CD4-positive, alpha-beta T cell (primary cell): ENCODE measurements around the gene MMP21. TPM values are rescaled to one million over a fixed set of nuclear protein-coding genes. Genes with fewer than 3 reads are reported as not detected.

Source experiments
- ATAC-seq: fragments of 200-7000 bp; cut with Tn5 transposase; one replicate; pipeline ENCODE4 v1.10.0; 2022; ENCODE audit warnings: mild to moderate bottlenecking; ENCODE audit not compliant: poor library complexity
- CTCF ChIA-PET: fragments of 350-600 bp; sonication (Branson Sonifier 250); formaldehyde crosslinking; loops from one replicate; lab custom pipeline; 2021; ENCODE audit warnings: antibody characterized with exemption, inconsistent platforms; lab: Charles Lee
- POLR2A ChIA-PET: fragments of 350-600 bp; sonication (Branson Sonifier 250); formaldehyde crosslinking; loops from one replicate; lab custom pipeline; 2021; ENCODE audit warnings: antibody characterized with exemption, inconsistent platforms; lab: Charles Lee
- DNase-seq, 14 experiments: peaks; one replicate each; pipeline ENCODE4 v3.0.0-alpha.2; 2013 to 2020; ENCODE audit warnings: mixed read lengths in 2 of 14
- H3K27ac ChIP-seq, 2 donors: one replicate each; pipeline versions ENCODE4 v1.5.1 to v1.7.0; 2013; ENCODE audit warnings: low read length in 2 of 2, low read depth in 1 of 2, mild to moderate bottlenecking in 1 of 2
- H3K27me3 ChIP-seq, 2 experiments: 1 replicate in 1 of 2; 2 replicates in 1 of 2; pipeline versions ENCODE4 v1.6.1 to v1.7.0; 2013; ENCODE audit warnings: low read length in 2 of 2, control low read depth in 1 of 2, mild to moderate bottlenecking in 1 of 2, moderate library complexity in 1 of 2; ENCODE audit not compliant: insufficient read depth in 2 of 2, control insufficient read depth in 1 of 2
- H3K36me3 ChIP-seq: one replicate; pipeline ENCODE4 v1.6.1; 2013; ENCODE audit warnings: low read length, control low read depth; ENCODE audit not compliant: insufficient read depth
- H3K4me1 ChIP-seq: one replicate; pipeline ENCODE4 v1.6.1; 2013; ENCODE audit warnings: low read length, control low read depth; ENCODE audit not compliant: insufficient read depth
- H3K4me3 ChIP-seq: one replicate; pipeline ENCODE4 v1.5.1; 2013; ENCODE audit warnings: mild to moderate bottlenecking, low read length, moderate library complexity
- H3K9me3 ChIP-seq, 2 experiments: 1 replicate in 1 of 2; 2 replicates in 1 of 2; pipeline versions ENCODE4 v1.6.1 to v1.7.0; 2013; ENCODE audit warnings: low read length in 2 of 2, mild to moderate bottlenecking in 2 of 2, control low read depth in 1 of 2, moderate library complexity in 1 of 2; ENCODE audit not compliant: control insufficient read depth in 1 of 2, insufficient read depth in 1 of 2
- H3K27ac Mint-ChIP-seq: one replicate; pipeline ENCODE4 v1.8.0; 2020; ENCODE audit warnings: mixed read lengths
- H3K27me3 Mint-ChIP-seq: one replicate; pipeline ENCODE4 v1.8.0; 2021; ENCODE audit warnings: mixed read lengths
- H3K36me3 Mint-ChIP-seq: one replicate; pipeline ENCODE4 v1.8.0; 2021; ENCODE audit warnings: low read depth, mixed read lengths
- H3K4me1 Mint-ChIP-seq: one replicate; pipeline ENCODE4 v1.8.0; 2021; ENCODE audit warnings: low read depth, mixed read lengths
- H3K4me3 Mint-ChIP-seq: one replicate; pipeline ENCODE4 v1.8.0; 2020; ENCODE audit warnings: mild to moderate bottlenecking, mixed read lengths
- H3K9me3 Mint-ChIP-seq: one replicate; pipeline ENCODE4 v1.8.0; 2020; ENCODE audit warnings: mixed read lengths
- intact Hi-C, 2 experiments: fragments of 100-400 bp; cut with DNase I in 1 of 2; cut with micrococcal nuclease in 1 of 2; formaldehyde crosslinking; loops; one replicate each; pipeline versions ENCODE4 v1.15.1 to v1.9.0; 2023 to 2025; cut with DNase I, micrococcal nuclease
- total RNA-seq, 174 experiments: library from RNA in 2 of 174; stranded (reverse) in 2 of 174; gene quantifications; one replicate each; pipeline ENCODE4 v1.2.3 and lab custom pipeline; 2021 to 2026
- TF ChIP-seq, protein P1 (sequence below): fragments of 200-600 bp; IDR thresholded peaks from one replicate; pipeline ENCODE4 v1.8.0; 2022; ENCODE audit warnings: antibody characterized with exemption, mild to moderate bottlenecking

The MMP21 gene
- total RNA-seq, 2 experiments from 2014 or later: 0.16 to 0.34 TPM

DNA sequence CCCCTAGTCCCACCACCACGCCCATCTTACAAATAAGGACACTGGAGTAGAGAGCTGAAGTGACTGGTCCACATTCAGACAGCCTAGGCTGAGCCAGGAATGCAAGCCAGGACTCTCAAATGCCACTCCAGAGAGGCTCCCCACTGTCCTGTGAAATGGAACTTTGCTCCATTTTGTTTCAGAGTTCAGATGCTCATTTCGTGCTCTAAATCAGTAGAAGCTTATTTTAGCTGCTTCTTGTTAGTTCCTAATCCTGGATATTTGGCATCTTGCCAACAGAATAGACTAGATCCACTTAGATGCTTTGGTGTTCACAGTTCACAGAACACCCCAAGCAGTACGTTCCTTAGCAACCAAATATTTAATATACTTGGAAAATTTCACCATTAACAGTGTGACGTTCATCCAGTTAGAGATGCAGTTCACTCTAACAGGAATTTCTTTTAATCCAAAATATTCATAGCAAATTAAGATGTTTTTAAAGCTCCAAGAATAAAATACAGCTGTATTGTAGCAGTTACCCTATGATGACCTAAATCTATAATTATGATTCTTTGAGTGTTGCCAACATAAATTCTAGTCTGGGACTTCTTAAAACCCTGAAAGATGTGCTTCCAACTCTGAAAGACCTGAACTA lies 7.3 kb downstream of the MMP21 start:
- H3K27ac Mint-ChIP-seq: no peak overlapping the region
- Histone ChIP-seq H3K36me3 (peaks cover 29% of the 10 kb centered on the region), H3K9me3 (no peaks in the 10 kb centered on the region), H3K27ac (no peak overlapping the region), H3K27me3 (no peaks in the 10 kb centered on the region), H3K4me3 (no peak overlapping the region), H3K4me1 (no peaks in the 10 kb centered on the region)
- H3K4me3 Mint-ChIP-seq: no peak overlapping the region
- ATAC-seq: no peak
- no peaks in the 10 kb centered on the region for H3K27me3 Mint-ChIP-seq
- TF ChIP-seq, protein P1, sequence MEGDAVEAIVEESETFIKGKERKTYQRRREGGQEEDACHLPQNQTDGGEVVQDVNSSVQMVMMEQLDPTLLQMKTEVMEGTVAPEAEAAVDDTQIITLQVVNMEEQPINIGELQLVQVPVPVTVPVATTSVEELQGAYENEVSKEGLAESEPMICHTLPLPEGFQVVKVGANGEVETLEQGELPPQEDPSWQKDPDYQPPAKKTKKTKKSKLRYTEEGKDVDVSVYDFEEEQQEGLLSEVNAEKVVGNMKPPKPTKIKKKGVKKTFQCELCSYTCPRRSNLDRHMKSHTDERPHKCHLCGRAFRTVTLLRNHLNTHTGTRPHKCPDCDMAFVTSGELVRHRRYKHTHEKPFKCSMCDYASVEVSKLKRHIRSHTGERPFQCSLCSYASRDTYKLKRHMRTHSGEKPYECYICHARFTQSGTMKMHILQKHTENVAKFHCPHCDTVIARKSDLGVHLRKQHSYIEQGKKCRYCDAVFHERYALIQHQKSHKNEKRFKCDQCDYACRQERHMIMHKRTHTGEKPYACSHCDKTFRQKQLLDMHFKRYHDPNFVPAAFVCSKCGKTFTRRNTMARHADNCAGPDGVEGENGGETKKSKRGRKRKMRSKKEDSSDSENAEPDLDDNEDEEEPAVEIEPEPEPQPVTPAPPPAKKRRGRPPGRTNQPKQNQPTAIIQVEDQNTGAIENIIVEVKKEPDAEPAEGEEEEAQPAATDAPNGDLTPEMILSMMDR: no peak
- no peaks in the 10 kb centered on the region for H3K9me3 Mint-ChIP-seq
- intact Hi-C loops: no loop called here
- CTCF ChIA-PET: no interaction called here
- H3K4me1 Mint-ChIP-seq: no peaks in the 10 kb centered on the region
- POLR2A ChIA-PET: no interaction called here
- no peak for DNase-seq
- H3K36me3 Mint-ChIP-seq: peaks cover 52% of the 10 kb centered on the region

DNA sequence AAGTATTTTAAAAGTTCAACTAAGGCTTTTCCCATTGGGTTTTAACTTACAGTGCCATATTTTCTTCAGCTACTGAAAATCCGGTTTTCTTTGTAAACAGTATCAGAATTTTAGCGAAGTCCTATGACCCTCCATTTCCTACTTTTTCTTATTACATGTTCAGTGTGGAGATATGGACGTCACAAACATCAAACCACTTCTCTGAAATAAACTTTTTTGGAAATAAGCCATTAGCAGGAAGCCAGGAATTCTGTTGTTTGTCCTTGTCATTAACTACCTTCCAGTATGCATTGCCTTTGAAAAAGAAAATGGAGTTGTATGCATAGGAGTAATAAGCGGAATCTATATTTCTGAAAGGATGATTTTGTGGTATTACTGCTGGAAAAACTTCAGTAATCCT lies 9.1 kb downstream of the MMP21 start:
- Mint-ChIP-seq H3K27me3 (no peaks in the 10 kb centered on the region), H3K4me3 (no peak overlapping the region), H3K4me1 (no peaks in the 10 kb centered on the region), H3K36me3 (peaks cover 70% of the 10 kb centered on the region), H3K9me3 (no peaks in the 10 kb centered on the region), H3K27ac (no peak overlapping the region)
- TF ChIP-seq, protein P1: no peak
- no peaks in the 10 kb centered on the region for H3K9me3 ChIP-seq
- H3K4me1 ChIP-seq: no peaks in the 10 kb centered on the region
- CTCF ChIA-PET: no interaction called here
- ATAC-seq (no peak), DNase-seq (no peak)
- no peak overlapping the region for H3K4me3 ChIP-seq
- peaks cover 44% of the 10 kb centered on the region for H3K36me3 ChIP-seq
- H3K27ac ChIP-seq: no peak overlapping the region
- H3K27me3 ChIP-seq: no peaks in the 10 kb centered on the region
- intact Hi-C loops: no loop called here
- POLR2A ChIA-PET: no interaction called here

DNA sequence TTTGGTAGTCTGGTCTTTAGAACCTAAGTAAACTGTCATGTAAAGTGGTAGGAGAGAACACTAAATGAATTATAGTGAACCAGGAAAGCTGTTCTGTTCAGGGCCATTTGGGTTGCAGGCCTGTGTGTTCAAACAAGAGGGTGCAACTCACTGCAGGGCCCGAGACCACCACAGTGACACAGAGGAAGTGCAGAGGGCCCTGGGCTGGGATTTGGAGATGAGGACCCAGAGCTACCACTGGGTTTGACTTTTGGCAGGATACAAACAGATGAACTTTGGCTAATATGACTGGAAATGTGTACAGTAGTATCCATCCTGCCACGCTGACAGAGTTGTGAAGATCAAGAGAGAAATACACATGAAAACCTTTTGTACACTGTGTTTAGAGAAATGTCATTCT lies 9.8 kb downstream of the MMP21 start:
- ChIA-PET POLR2A (no interaction called here), CTCF (no interaction called here)
- Mint-ChIP-seq H3K4me3 (no peak overlapping the region), H3K27ac (no peak overlapping the region), H3K9me3 (no peaks in the 10 kb centered on the region), H3K27me3 (no peaks in the 10 kb centered on the region), H3K36me3 (peaks cover 75% of the 10 kb centered on the region), H3K4me1 (no peaks in the 10 kb centered on the region)
- ATAC-seq: no peak
- no peak for DNase-seq
- Histone ChIP-seq H3K27me3 (no peaks in the 10 kb centered on the region), H3K27ac (no peak overlapping the region), H3K4me1 (no peaks in the 10 kb centered on the region), H3K4me3 (no peak overlapping the region), H3K9me3 (no peaks in the 10 kb centered on the region), H3K36me3 (peaks cover 50% of the 10 kb centered on the region)
- intact Hi-C loops: no loop called here
- TF ChIP-seq, protein P1: no peak
